ENCODE measurements around the gene ARPP21. TPM values are rescaled to one million over a fixed set of nuclear protein-coding genes. Genes with fewer than 3 reads are reported as not detected.

Gene ARPP21
- total RNA-seq, 3 donors from 2014 or later = 0.29 to 1.9 (median 0.46) TPM

- Histone ChIP-seq H3K4me1 (ENCODE audit: low read depth) (no peaks in the 10 kb centered on the region), H3K9me3 (no peaks in the 10 kb centered on the region), H3K4me3 (no peak overlapping the region), H3K36me3 (ENCODE audit: low read depth) (no peaks in the 10 kb centered on the region)
- intact Hi-C loops (cut with DNase I, micrococcal nuclease) = no loop called here
- TF ChIP-seq CTCF (IDR thresholded peaks at IDR 0.05) = no peak
- DNase-seq (no peak), ATAC-seq (no peak)
These were observed 50.9 kb downstream of the ARPP21 start for GRCh38 chr3:35690271-35690670.

- no peaks in the 10 kb centered on the region for H3K4me1 ChIP-seq (ENCODE audit: low read depth)
- ATAC-seq (no peak), DNase-seq (no peak)
- no peaks in the 10 kb centered on the region for H3K36me3 ChIP-seq (ENCODE audit: low read depth)
- no peak for TF ChIP-seq CTCF (IDR thresholded peaks at IDR 0.05)
- no peak overlapping the region for H3K4me3 ChIP-seq
- intact Hi-C loops (cut with DNase I, micrococcal nuclease) = no loop called here
- H3K9me3 ChIP-seq = no peaks in the 10 kb centered on the region
These were observed 66.6 kb downstream of the ARPP21 start for GRCh38 chr3:35705904-35706303.

- intact Hi-C loops (cut with DNase I, micrococcal nuclease) = no loop called here
- Histone ChIP-seq H3K36me3 (ENCODE audit: low read depth) (no peaks in the 10 kb centered on the region), H3K9me3 (no peaks in the 10 kb centered on the region), H3K4me1 (ENCODE audit: low read depth) (no peaks in the 10 kb centered on the region), H3K4me3 (no peak overlapping the region)
- ATAC-seq (no peak), DNase-seq (no peak)
- TF ChIP-seq CTCF (IDR thresholded peaks at IDR 0.05) = no peak
These were observed 68.6 kb downstream of the ARPP21 start for GRCh38 chr3:35707904-35708303.

GRCh38 chr3:35708394-35709271, 69.3 kb downstream of the ARPP21 start:
- intact Hi-C loops (cut with DNase I, micrococcal nuclease) = no loop called here
- Histone ChIP-seq H3K9me3 (no peaks in the 10 kb centered on the region), H3K36me3 (ENCODE audit: low read depth) (no peaks in the 10 kb centered on the region), H3K4me1 (ENCODE audit: low read depth) (no peaks in the 10 kb centered on the region), H3K4me3 (no peak overlapping the region)
- ATAC-seq (no peak), DNase-seq (no peak)
- TF ChIP-seq CTCF (IDR thresholded peaks at IDR 0.05) = no peak

- no peak for TF ChIP-seq CTCF (IDR thresholded peaks at IDR 0.05)
- no peak overlapping the region for H3K4me3 ChIP-seq
- H3K9me3 ChIP-seq = no peaks in the 10 kb centered on the region
- DNase-seq (no peak), ATAC-seq (no peak)
- H3K4me1 ChIP-seq (ENCODE audit: low read depth) = no peaks in the 10 kb centered on the region
- H3K36me3 ChIP-seq (ENCODE audit: low read depth) = no peaks in the 10 kb centered on the region
- intact Hi-C loops (cut with DNase I, micrococcal nuclease) = no loop called here
These were observed 70.4 kb downstream of the ARPP21 start for GRCh38 chr3:35709691-35710090.
